Glomerular visceral epithelial cell (primary cell): ENCODE results near the gene GIN1.
"Not testable (repeated sequence)": the region's sequence is repeated elsewhere in the genome, so short reads cannot be mapped to it uniquely, and the experiment has no call there.

Experiments used
- DNase-seq: peaks from one replicate; pipeline ENCODE4 v3.0.0-alpha.2; 2016; ENCODE audit errors: extremely low spot score

Gene GIN1, protein sequence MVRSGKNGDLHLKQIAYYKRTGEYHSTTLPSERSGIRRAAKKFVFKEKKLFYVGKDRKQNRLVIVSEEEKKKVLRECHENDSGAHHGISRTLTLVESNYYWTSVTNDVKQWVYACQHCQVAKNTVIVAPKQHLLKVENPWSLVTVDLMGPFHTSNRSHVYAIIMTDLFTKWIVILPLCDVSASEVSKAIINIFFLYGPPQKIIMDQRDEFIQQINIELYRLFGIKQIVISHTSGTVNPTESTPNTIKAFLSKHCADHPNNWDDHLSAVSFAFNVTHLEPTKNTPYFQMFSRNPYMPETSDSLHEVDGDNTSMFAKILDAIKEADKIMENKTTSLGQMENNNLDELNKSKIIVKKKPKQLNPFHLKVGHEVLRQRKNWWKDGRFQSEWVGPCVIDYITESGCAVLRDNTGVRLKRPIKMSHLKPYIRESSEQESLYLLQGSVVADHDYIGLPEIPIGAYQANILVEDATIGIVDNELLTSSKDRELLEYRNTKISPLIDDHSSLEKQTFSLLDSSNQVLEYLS

DNA sequence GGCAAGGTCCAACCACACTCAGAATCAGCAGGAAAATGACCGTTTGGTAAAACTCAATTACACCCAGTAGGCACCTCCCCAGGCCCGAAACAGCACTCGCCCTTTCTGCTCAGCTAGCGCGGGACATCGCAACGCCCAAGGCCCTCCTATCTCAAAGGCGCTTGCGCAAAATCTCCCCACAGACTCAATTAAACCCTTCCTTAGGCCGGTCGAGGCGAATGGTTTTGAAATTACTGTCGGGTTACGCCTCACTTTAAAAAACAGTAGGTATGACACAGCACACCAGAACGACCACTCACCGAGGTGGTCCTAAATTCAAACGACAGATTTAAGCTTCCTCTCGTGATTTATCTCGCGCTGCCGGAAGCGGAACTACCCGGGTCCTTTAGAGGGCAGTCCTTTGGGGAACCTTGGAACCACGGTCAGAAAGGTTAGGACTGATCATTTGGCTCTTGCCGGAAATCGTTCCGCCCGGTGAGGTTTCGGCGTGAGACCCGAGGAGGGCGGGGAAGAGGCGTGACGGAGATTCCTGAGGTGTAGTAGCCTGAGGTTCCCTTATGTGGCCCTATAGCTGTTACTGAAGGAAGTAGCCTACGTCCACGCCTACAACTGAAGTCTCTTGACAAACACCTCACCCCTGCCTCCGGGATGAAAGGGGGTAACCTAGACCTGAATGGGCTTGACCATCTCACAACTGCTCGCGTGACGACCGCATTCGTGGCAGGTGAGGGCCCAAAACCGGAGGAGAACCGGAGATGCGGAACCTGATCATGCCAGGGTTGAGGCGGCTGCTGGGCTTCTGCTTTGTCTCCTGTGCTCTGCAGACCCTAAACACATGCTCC is at the start of gene GIN1, which contains the start of gene PPIP5K2:
TSS of gene GIN1 (minus strand) at position 374 of the 842 bp plus-strand sequence. CDS start 11,431 bp downstream, outside the sequence.
TSS of gene PPIP5K2 (plus strand) at position 537 of the 842 bp plus-strand sequence. CDS start 9,289 bp downstream, outside the sequence.
- peak; percentile 99 for DNase-seq

DNA sequence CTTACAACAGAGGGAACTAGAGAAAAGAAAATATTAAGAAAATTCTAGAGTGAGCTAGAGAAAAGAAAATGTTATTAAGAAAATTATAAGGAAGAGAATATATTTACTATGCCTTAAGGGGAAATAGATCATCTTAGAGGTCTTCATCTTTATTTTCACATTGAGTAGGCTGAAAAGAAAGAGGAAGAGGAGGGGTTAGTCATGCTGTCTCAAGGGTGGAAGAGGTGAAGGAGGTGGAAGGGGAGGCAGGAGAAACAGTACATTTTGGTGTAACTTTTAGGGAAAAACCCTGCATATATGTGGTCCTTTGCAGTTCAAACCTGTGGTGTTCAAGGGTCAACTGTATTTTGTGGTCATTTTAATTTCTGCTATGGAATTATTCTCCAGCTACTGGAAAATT is 46.8 kb upstream of the GIN1 start:
- no peak for DNase-seq

DNA sequence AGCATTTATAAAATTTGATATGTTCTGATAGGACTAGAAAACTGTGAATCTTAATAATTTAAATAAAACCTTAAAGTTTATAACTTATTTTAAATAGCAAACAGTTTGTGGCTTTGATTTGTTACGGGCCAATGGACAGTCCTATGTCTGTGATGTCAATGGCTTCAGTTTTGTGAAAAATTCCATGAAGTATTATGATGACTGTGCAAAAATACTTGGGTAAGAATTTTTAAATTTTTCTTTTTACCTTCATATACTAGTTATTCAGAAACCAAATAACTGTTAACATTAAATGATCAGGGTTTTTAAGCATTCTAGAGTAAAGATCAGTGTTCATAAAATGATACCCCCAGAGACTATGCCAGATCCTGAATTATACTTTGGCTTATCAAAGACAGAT is 31.2 kb upstream of the GIN1 start:
- DNase-seq = no peak

DNA sequence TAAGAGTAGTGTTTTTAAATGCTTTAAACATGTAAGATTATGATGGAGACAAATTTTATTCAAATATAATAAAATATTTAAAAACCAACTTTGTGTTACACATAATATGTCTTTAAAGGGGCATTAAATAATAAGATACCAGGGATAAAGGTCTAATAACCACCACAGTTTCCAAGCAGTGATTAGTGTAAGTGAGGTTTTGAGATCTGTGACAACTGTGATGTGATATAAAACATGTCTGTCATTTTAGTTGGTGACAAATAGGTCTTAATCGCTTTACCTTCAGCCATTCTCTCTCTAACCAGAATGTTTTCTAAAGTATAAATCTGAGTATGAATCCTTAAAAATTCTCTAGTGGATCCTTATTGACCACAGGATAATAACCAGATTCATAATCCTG is 28.3 kb upstream of the GIN1 start:
- DNase-seq = no peak

DNA sequence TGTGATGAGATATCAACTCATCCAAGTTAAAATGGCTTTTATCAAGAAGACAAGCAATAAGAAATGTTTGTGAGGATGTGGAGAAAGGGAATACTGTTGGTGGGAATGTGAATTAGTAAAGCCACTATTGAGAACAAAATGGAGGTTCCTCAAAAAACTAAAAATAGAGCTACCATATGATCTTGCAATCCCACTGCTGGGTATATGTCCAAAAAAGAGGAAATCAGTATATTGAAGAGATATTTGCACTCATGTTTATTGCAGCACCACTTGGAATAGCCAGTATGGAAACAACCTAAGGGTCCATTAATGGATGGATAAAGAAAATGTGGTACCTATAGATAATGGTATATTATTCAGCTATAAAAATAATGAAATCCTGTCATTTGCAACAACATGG is 25.3 kb upstream of the GIN1 start:
- DNase-seq = no peak

DNA sequence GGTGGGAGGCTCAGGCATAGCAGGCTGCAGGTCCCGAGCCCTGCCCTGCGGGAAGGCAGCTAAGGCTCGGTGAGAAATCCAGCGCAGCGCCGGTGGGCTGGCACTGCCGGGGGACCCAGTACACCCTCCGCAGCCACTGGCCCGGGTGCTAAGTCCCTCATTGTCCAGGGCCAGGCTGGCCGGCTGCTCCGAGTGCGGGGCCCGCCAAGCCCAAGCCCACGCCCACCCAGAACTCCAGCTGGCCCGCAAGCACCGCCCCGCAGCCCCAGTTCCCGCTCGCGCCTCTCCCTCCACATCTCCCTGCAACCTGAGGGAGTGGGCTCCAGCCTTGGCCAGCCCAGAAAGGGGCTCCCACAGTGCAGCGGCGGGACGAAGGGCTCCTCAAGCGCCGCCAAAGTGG is 22.2 kb upstream of the GIN1 start:
- DNase-seq = not testable (repeated sequence)

DNA sequence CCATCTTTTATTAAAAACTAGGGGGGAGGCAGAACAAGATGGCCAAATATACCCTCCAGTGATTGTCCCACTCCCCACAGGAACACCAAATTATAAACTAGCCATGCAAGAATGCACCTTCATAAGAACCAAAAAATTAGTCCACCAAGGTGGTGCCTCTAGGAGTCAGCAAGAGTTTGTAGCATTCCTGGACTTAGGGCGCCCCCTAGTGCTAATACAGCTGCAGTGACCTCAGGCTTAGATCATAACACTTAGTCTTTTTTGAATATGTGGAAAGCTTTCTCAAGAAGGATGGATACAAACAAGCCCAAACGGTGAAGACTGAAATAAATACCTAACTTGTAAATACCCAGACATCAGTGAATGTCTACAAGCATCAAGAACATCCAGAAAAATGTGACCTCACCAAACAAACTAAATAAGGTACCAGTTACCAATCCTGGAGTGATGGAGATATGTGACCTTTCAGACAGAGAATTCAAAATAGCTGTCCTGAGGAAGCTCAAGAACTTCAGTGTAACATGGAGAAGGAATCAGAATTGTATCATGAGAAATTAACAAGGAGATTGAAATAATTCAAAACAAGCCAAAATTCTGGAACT is 19.4 kb upstream of the GIN1 start:
- peak; percentile 82 for DNase-seq

DNA sequence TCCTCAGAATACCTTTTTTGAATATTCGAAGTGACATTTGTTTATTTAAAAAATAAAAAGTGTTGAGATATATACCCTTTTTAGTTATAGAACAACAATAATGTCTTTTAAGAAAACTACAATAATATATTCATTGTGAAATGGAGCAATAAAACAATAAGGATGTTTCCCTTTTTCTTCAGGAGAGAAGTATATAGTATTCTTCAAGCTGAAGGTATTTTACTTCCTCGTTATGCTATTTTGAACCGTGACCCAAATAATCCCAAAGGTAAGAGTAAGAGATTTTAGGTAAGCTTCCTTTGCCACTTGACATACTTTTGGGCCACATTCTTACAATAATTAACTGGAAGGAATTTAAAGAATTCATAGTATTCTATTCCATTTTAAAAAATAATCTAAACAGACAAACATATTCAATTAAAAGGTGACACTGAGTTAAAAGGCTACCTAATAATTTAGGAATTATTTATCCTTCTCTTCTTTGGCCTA is 18.3 kb upstream of the GIN1 start:
- no peak for DNase-seq

DNA sequence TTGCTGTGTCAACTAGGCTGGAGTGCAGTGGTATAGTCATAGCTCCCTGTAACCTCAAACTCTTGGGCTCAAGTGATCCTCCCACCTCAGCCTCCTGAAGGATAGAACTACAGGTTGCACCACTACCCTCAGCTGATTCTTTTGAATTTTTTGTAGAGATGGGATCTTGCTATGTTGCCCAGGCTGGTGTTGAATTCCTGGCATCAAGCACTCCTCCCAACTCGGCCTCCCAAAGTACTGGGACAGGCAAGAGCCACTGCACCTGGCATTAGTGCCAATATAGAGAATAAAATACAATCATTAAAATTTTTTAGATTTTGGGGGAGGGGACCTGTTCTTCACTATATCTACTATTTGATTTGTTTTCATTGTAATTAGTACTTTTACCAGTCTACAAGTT is 15.5 kb upstream of the GIN1 start:
- no peak for DNase-seq

DNA sequence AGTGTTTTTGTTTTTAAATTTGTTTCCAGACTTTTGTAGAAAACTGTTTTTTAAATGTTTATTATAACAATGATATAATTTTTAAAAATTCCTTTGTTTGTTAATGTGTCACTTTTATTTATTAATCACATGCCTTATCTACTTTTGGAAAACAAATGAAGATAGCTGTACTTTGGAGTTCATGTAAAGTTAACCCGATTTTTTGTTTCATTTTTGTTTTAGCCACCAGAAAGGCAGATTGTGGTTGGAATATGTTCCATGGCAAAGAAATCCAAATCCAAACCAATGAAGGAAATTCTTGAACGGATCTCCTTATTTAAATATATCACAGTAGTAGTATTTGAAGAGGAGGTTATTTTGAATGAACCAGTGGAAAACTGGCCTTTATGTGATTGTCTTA is 13.3 kb upstream of the GIN1 start:
- no peak for DNase-seq

DNA sequence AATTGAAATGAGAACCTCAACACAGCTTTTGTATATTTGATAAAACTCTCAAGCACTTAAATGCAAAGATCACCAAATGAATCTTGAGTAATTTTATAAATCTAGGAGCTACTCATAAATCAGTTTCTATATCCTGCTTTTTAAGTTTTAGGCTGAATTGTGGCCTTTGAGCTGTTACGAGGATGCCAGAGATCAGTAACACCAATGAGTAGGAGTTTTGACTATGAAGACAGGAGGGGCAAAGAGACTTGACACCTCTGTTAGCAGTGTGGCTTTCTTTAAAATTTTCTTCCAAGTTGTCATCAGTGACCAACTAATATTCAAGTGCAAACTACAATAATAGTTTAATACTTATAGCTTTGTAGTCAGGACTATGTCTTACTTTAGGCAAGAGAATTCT is 12.7 kb upstream of the GIN1 start:
- DNase-seq = no peak

DNA sequence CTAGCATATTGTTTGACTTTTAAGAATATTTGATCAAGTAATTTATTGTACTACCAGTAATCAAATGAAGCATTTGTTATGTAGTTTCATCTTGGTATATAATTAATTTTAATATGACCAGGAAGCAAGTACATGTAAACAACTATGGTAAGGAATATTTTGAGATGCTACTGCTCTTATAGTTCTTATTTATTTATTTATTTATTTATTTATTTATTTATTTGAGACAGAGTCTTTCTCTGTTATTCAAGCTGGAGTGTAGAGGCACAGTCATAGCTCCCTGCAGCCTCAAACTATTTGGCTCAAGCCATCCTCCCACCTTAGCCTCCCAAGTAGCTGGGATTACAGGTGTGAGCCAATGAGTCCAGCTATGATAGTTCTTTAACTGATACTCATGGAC is 8.3 kb upstream of the GIN1 start:
- no peak for DNase-seq

DNA sequence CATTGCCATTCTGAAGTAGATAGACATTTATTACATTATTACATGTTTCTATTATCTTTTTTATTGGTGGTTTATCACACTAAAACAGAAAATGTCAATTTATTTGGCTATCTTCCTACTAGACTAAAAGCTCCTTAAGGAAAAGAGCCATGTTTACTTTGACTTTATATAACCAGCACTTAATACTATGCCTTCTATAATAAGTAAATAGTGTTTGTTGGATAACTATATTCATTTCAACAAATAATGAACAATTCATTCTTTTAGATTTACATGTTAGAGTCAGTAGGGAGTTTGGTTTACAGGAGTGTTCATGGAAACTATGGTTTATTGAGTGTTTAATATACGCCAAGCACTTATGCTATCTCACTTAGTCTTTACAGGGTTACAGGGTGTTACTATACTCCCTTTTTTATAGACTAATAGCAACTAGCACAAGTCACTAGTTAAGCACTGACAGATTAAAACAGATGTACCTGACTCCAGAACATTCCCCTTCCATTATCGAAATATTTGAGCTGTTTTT is 7.4 kb upstream of the GIN1 start:
- DNase-seq = no peak

DNA sequence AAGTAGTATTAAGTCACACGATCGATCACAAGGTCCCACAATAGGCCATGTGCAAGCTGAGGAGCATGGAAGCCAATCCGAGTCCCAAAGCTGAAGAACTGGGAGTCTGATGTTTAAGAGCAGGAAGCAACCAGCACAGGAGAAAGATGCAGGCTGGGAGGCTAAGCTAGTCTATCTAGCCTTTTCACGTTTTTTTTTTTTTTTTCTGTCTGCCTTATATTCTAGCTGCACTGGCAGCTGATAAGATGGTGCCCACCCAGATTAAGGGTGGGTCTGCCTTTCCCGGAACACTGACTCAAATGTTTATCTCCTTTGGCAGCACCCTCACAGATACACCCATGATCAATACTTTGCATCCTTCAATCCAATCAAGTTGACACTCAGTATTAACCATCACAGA is 6.6 kb upstream of the GIN1 start:
- DNase-seq = no peak

DNA sequence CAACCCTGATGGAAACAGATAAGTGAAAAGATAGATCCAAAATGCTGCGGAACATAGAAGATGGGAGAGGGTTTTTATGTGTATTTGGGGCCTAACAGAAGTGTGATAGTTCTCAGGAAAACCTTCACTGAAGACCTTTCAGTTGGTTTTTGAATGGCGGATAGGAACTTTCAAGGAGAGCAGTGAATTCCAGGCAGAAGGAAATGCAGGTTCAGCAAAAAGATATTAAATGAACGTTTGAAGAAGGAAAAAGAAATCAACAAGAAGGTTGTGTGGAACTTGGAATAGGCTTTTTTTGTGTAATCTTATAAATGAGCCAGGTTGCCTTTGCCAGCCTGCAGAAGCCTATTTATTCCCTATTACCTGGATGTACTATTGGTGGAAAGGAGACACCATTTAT is 2.3 kb upstream of the GIN1 start:
- no peak for DNase-seq

DNA sequence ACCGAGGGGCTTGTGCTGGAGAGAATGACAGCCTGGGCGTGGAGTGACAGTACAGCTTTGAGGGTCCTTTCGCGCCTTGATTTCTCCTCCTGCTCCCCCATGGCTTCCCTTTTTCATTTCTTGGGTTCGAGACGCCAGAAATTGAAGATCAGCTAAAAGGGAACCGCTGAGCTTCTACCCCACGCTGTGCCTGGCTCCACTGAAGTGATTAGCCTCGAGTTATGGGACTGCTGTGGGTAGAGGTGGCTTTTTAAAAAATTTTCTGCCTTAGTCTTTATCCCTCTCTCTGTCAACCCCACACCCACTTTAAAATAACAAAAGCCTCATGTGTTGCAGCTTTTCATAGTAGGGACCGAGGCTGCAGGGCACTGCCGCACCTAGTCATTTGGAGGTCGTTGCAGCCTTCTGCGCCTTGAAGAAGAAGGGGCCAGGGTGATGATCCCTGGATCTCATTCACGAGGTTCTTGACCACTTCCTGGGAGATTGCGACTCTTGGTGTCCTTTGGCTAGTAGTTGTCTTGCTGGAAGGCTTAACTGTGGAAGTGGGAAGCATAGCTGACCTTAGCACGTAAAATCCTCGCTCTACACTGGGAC is 766 bp upstream of the GIN1 start:
- DNase-seq = peak; percentile 40

DNA sequence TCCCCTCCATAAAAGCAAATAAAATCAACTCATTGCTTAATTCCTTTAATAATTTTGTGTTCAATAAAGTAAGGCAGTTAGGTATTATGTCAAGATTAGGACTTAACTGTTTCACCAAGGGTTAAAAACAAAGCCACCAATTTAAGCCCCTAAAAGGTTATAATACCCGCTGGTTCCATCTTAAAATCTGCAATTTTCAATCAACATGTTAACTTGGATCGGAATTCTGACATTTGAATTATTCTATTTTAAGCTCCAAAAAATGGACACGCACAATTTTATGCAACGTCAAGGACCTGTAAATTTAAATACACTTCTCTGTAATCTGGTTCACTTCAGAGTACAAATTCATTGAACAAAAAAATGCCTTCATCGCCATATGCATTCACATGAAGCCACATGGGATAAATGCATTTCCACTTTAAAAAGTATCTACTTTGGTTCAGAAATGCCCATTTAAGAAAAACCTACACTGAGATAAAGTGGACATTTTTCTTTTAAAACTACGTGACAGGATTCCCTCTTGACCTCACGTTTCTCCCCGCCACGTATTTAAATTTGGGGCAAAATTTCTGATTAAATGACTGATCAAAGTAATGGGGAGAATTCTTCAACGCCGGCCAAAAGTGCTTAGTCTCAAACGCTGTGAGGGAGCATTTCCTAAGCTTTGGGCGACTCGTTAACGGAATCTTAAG is 721 bp downstream of the GIN1 start:
- DNase-seq = no peak

DNA sequence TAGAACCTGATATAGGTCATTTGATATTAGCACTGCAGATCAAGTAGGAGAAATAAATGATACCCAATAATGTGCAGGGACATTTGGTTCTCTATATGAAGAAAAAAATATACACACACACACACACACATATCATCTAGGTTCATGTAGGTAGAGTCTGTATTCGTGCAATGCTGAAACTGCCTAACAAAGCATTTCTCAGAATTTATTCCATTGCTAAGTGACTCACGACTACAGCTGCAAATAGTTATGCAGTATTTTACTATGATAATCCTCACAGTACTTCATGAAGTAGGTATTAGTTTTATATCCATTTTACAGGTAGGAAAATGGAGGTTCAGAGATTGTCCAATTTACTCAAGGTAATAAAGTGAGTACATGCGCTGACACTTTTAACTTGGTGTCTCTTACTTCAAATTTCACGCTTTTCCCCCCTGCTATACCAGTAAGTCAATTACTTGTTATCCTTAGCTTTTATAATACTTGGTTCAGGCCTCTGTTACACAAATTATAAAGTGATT is 2.4 kb downstream of the GIN1 start:
- DNase-seq = no peak

DNA sequence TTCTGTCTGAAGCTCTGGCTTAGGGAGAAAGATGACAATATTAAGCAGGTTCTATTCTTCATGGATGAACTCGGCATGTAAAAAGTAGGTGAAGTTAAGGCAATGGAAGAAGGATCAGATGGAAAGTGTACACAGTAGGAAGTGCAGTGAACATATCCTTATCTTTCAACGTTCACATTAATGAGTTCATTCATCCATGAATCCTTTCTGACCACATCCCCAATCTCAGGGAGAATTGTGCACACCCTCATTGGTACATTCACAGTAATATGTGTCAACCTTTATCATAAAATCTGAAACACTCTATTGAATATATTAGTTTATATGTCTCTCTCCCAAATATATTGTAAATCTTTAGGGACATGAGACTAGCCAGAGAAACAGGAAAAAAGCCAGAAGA is 5.5 kb downstream of the GIN1 start:
- peak; percentile 37 for DNase-seq

DNA sequence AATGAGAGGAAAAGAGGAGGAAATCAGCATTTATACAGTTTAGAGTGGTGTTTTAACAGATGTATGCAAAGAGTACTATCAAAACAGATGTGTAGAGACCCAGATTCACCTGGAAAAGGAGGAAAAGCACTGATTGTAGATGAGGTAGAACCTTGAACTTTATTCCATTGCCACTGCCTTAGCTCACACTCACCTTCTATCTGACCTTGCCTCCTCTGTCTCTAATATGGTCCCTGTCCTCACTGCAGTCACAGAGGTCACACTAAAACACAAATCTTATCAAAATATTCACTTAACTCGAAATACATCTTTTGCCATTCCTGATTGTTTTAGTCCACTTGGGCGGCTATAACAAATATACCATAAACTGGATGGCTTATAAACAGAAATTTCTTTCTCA is 7.0 kb downstream of the GIN1 start:
- DNase-seq = no peak

DNA sequence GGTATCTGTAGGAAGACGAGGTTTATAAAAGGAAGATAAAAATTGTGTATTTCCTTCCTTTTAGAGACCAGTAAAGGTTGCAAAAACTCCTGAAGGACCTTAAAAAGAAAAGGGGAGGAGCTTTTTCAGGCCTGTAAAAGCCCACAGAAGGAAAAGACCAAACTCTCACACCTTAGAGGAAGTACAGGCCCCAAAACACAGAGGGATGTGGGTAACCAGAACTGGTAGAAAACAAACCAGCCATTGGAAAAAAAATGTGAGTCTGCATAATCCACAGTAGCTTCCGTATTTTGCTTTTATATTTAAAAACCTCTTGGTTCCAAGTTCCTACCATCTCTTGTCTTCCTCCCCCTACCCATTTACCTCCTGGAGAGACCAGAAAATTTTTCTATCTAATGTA is 8.5 kb downstream of the GIN1 start:
- no peak for DNase-seq
